ENCODE data around the gene LRP2. TPM values are rescaled to one million over a fixed set of nuclear protein-coding genes. Genes with fewer than 3 reads are reported as not detected.

LRP2 gene
- total and polyA plus RNA-seq, 8 donors = under 0.01 to 0.92 (median 0.28) TPM; not detected in 3

DNA sequence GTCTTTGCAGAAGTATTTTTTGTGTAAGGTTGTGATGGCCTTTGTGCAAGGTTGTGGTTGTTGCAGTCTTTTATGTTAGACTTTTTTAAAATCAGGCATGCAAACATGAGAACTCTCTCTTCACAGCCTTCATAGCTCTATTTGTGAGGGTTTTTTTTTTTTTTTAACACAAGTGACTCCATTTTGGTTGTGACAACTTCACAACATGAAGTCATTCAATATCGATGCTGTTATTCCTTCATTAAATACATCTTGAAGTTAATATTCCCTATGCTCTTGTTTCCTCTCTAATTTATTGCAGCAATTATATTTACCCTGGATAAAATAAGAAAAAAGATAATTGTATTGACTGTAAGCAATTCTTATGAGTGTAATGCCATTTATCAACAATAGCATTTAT, 257.5 kb downstream of the LRP2 start:
- no peak for TF ChIP-seq POLR2A (IDR thresholded peaks at IDR 0.05)
- no peak for TF ChIP-seq POLR2AphosphoS5 (IDR thresholded peaks at IDR 0.05)
- no peak for TF ChIP-seq EP300 (IDR thresholded peaks at IDR 0.05)
- no peak for TF ChIP-seq CTCF (IDR thresholded peaks at IDR 0.05)
- Histone ChIP-seq H3K4me3 (no peak overlapping the region), H3K9me3 (no peaks in the 10 kb centered on the region), H3K4me1 (peaks cover 0 to 9% (median 4%) of the 10 kb centered on the region in 4 donors), H3K36me3 (no peaks in the 10 kb centered on the region), H3K27ac (no peak overlapping the region), H3K27me3 (no peaks in the 10 kb centered on the region)
- DNase-seq = no peak
- intact Hi-C loops (cut with DNase I; ENCODE audit: low total_unique reads) = no loop called here
- WGBS, 5 donors = 43 to 95% (median 92%) methylated on average over 1 of the region's 1 CpG

- H3K9me3 ChIP-seq = no peaks in the 10 kb centered on the region
- H3K27ac ChIP-seq = peak overlapping the region in 1 of 5 donors; percentile 28
- H3K4me3 ChIP-seq = no peak overlapping the region
- no peaks in the 10 kb centered on the region for H3K36me3 ChIP-seq
- intact Hi-C loops (cut with DNase I; ENCODE audit: low total_unique reads) = no loop called here
- H3K4me1 ChIP-seq = peaks cover 0 to 15% (median 5%) of the 10 kb centered on the region in 4 donors
- TF ChIP-seq POLR2A (IDR thresholded peaks at IDR 0.05) = no peak
- TF ChIP-seq CTCF (IDR thresholded peaks at IDR 0.05) = no peak
- TF ChIP-seq EP300 (IDR thresholded peaks at IDR 0.05) = no peak
- TF ChIP-seq POLR2AphosphoS5 (IDR thresholded peaks at IDR 0.05) = no peak
- 54 to 69% (median 67%) methylated on average over 5 of the region's 5 CpGs for WGBS, 5 donors
- no peak for DNase-seq
- no peaks in the 10 kb centered on the region for H3K27me3 ChIP-seq
Observed at GRCh38 chr2:169095621-169096105, 266.7 kb downstream of the LRP2 start.

GRCh38 chr2:169094676-169095075, 267.7 kb downstream of the LRP2 start:
- Histone ChIP-seq H3K4me3 (no peak overlapping the region), H3K36me3 (no peaks in the 10 kb centered on the region), H3K9me3 (no peaks in the 10 kb centered on the region), H3K4me1 (peaks cover 0 to 15% (median 5%) of the 10 kb centered on the region in 4 donors), H3K27me3 (no peaks in the 10 kb centered on the region), H3K27ac (no peak overlapping the region)
- no peak for DNase-seq
- intact Hi-C loops (cut with DNase I; ENCODE audit: low total_unique reads) = no loop called here
- TF ChIP-seq EP300 (IDR thresholded peaks at IDR 0.05) = no peak
- no peak for TF ChIP-seq POLR2AphosphoS5 (IDR thresholded peaks at IDR 0.05)
- WGBS, 5 donors = 85 to 100% (median 96%) methylated on average over 1 of the region's 1 CpG

GRCh38 chr2:169093535-169093934, 268.8 kb downstream of the LRP2 start:
- Histone ChIP-seq H3K4me3 (no peak overlapping the region), H3K27ac (no peak overlapping the region), H3K27me3 (no peaks in the 10 kb centered on the region), H3K4me1 (peaks cover 0 to 15% (median 5%) of the 10 kb centered on the region in 4 donors), H3K36me3 (no peaks in the 10 kb centered on the region), H3K9me3 (no peaks in the 10 kb centered on the region)
- intact Hi-C loops (cut with DNase I; ENCODE audit: low total_unique reads) = no loop called here
- TF ChIP-seq CTCF (IDR thresholded peaks at IDR 0.05) (no peak), EP300 (IDR thresholded peaks at IDR 0.05) (no peak), POLR2AphosphoS5 (IDR thresholded peaks at IDR 0.05) (no peak)
- no peak for DNase-seq
- WGBS, 5 donors = 57 to 66% (median 59%) methylated on average over 2 of the region's 2 CpGs

- peaks cover 0 to 15% (median 5%) of the 10 kb centered on the region in 4 donors for H3K4me1 ChIP-seq
- peak in 1 of 2 donors; percentile 74 for DNase-seq
- WGBS, 5 donors = 63 to 67% (median 66%) methylated on average over 8 of the region's 8 CpGs
- intact Hi-C loops (cut with DNase I; ENCODE audit: low total_unique reads) = no loop called here
- H3K27me3 ChIP-seq = no peaks in the 10 kb centered on the region
- H3K9me3 ChIP-seq = no peaks in the 10 kb centered on the region
- peak overlapping the region in 1 of 5 donors; percentile 2 for H3K27ac ChIP-seq
- TF ChIP-seq CTCF (IDR thresholded peaks at IDR 0.05) = no peak
- TF ChIP-seq POLR2AphosphoS5 (IDR thresholded peaks at IDR 0.05) = peak in 1 of 3 donors; percentile 31
- no peak overlapping the region for H3K4me3 ChIP-seq
- no peaks in the 10 kb centered on the region for H3K36me3 ChIP-seq
Observed at GRCh38 chr2:169091761-169092519, 270.4 kb downstream of the LRP2 start.

All from stomach (tissue), 9 donors.